ENCODE measurements around the gene HK1. TPM values are rescaled to one million over a fixed set of nuclear protein-coding genes. Genes with fewer than 3 reads are reported as not detected.

Gene HK1
- total and polyA plus RNA-seq, 12 donors, result 18.4 to 79.3 (median 45.1) TPM

DNA sequence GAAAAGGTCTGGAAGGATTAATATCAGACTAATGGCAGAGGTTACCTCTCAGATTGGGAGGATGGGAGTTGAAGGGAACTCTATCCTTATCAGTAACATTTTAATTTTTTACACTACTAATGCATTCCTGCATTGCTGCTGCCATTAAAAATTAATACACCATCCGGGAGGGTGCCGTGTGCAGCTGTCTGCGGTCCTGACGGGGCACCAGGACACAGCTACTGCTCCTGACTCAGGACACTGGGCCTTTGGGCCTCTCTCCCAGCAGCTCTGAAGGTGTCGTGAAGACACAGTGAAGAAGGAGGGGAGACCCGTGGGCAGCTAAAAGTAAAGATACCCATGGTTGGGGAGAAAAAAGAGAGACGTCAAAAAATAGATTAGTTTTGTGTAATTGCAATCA lies 23.4 kb upstream of the HK1 start:
- H3K27me3 ChIP-seq, result no peaks in the 10 kb centered on the region
- TF ChIP-seq POLR2A (IDR thresholded peaks at IDR 0.05), result no peak
- TF ChIP-seq, protein P1, sequence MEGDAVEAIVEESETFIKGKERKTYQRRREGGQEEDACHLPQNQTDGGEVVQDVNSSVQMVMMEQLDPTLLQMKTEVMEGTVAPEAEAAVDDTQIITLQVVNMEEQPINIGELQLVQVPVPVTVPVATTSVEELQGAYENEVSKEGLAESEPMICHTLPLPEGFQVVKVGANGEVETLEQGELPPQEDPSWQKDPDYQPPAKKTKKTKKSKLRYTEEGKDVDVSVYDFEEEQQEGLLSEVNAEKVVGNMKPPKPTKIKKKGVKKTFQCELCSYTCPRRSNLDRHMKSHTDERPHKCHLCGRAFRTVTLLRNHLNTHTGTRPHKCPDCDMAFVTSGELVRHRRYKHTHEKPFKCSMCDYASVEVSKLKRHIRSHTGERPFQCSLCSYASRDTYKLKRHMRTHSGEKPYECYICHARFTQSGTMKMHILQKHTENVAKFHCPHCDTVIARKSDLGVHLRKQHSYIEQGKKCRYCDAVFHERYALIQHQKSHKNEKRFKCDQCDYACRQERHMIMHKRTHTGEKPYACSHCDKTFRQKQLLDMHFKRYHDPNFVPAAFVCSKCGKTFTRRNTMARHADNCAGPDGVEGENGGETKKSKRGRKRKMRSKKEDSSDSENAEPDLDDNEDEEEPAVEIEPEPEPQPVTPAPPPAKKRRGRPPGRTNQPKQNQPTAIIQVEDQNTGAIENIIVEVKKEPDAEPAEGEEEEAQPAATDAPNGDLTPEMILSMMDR (IDR thresholded peaks at IDR 0.05), result no peak
- H3K27ac ChIP-seq, result no peak overlapping the region
- WGBS, 4 donors, result 70 to 81% (median 78%) methylated on average over 7 of the region's 7 CpGs
- no peaks in the 10 kb centered on the region for H3K36me3 ChIP-seq (replicated peaks in 1 of 2)
- no peak for DNase-seq
- H3K4me3 ChIP-seq, result no peak overlapping the region
- H3K9me3 ChIP-seq (replicated peaks in 1 of 3), result no peaks in the 10 kb centered on the region
- intact Hi-C loops (cut with DNase I), result no loop called here
- H3K4me1 ChIP-seq (replicated peaks in 1 of 2), result peaks cover 4 to 5% of the 10 kb centered on the region in 2 donors

DNA sequence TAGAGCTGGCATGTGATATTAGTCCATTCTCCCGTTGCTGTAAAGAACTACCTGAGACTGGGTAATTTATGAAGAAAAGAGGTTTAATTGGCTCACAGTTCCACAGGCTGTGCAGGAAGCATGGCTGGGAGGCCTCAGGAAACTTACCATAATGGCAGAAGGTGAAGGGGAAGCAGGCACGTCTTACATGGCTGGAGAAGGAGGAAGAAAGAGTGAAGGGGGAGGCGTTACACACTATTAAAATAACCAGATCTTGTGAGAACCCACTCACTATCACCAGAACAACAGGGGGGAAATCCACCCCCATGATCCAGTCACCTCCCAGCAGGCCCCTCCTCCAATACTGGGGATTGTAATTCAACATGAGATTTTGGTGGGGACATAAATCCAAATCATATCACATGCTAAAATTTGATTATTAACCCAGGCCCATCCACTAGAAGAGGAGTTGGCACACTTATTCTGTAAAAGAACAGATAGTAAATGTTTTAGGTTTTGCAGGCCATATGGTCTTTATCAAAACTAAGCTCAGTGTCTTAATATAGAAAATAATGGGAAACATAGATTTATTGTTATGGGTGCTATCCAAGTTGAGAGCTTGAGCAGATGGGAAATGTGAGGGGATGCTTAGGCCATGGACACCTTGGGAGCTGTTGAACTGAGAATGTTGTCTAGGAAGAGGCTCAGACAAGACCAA lies 18.6 kb upstream of the HK1 start:
- no peak for TF ChIP-seq POLR2A (IDR thresholded peaks at IDR 0.05)
- TF ChIP-seq, protein P1 (IDR thresholded peaks at IDR 0.05), result no peak
- no peaks in the 10 kb centered on the region for H3K9me3 ChIP-seq (replicated peaks in 1 of 3)
- no peaks in the 10 kb centered on the region for H3K36me3 ChIP-seq (replicated peaks in 1 of 2)
- H3K4me1 ChIP-seq (replicated peaks in 1 of 2), result peaks cover 4 to 5% of the 10 kb centered on the region in 2 donors
- no peak overlapping the region for H3K4me3 ChIP-seq
- H3K27ac ChIP-seq, result no peak overlapping the region
- no peak for DNase-seq
- WGBS, 4 donors, result 72 to 90% (median 85%) methylated on average over 3 of the region's 3 CpGs
- no peaks in the 10 kb centered on the region for H3K27me3 ChIP-seq
- intact Hi-C loops (cut with DNase I), result no loop called here

DNA sequence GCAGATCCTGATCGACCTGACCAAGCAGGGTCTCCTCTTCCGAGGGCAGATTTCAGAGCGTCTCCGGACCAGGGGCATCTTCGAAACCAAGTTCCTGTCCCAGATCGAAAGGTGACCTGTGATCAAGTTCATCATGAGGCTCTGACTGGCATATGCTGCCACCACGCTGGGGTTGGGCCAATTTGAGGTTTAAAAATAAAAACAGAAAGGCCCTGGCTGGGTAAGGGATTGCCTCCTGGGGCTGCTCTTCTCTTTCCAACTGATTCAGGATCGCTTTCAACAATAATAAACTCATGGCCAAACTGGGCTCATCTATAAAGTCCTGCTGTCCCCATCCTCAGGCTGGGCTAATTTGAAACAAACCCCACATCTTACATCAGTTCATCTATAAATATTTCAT lies 17.1 kb upstream of the HK1 start:
- H3K4me3 ChIP-seq, result no peak overlapping the region
- intact Hi-C loops (cut with DNase I), result no loop called here
- no peak overlapping the region for H3K27ac ChIP-seq
- H3K4me1 ChIP-seq (replicated peaks in 1 of 2), result no peaks in the 10 kb centered on the region
- no peak for DNase-seq
- no peaks in the 10 kb centered on the region for H3K9me3 ChIP-seq (replicated peaks in 1 of 3)
- no peak for TF ChIP-seq POLR2A (IDR thresholded peaks at IDR 0.05)
- TF ChIP-seq, protein P1 (IDR thresholded peaks at IDR 0.05), result no peak
- H3K36me3 ChIP-seq (replicated peaks in 1 of 2), result no peaks in the 10 kb centered on the region
- no peaks in the 10 kb centered on the region for H3K27me3 ChIP-seq
- WGBS, 4 donors, result 86 to 92% (median 87%) methylated on average over 8 of the region's 8 CpGs

DNA sequence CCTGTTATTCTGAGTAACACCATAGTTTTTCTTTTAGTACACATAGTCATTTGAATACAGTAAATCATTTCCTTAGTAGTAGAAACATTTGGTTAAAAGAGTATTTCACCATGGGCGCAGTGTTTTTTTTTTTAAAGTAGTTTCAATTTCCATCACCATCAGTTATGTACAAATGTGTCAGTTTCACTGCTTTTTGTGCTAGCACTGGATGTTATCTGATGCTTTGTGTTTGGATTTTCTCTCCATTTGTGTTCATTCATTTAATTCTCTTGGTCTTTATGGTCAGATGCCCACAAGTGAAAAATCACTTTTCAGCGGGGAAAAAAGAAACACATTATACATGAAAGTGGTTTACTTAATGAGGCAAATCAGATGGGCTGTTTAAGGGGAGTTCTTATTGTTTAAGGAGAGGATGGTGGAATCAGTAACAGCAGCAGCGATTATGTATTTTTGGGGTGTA lies 16.0 kb upstream of the HK1 start:
- H3K36me3 ChIP-seq (replicated peaks in 1 of 2), result no peaks in the 10 kb centered on the region
- no peaks in the 10 kb centered on the region for H3K4me1 ChIP-seq (replicated peaks in 1 of 2)
- no peaks in the 10 kb centered on the region for H3K9me3 ChIP-seq (replicated peaks in 1 of 3)
- WGBS, 4 donors, result 77 to 90% (median 83%) methylated on average over 3 of the region's 3 CpGs
- TF ChIP-seq, protein P1 (IDR thresholded peaks at IDR 0.05), result no peak
- no peak for TF ChIP-seq POLR2A (IDR thresholded peaks at IDR 0.05)
- no peak overlapping the region for H3K27ac ChIP-seq
- H3K27me3 ChIP-seq, result no peaks in the 10 kb centered on the region
- DNase-seq, result no peak
- H3K4me3 ChIP-seq, result no peak overlapping the region
- intact Hi-C loops (cut with DNase I), result no loop called here

All from adrenal gland (tissue), 12 donors.